Activated CD8-positive, alpha-beta memory T cell treated with anti-CD3 and anti-CD28 coated beads, Interleukin-2, amount 50 U/mL, for 1 hour (primary cell): ENCODE data around the gene UQCC3.
A peak's percentile ranks its signal among the peaks of the same experiment; 100 is the strongest.
"Not testable (repeated sequence)": the region's sequence is repeated elsewhere in the genome, so short reads cannot be mapped to it uniquely, and the experiment has no call there.

Source experiments
- DNase-seq: peaks from one replicate; pipeline ENCODE4 v3.0.0-alpha.2; 2020; ENCODE audit errors: extremely low read depth

Gene UQCC3

DNA sequence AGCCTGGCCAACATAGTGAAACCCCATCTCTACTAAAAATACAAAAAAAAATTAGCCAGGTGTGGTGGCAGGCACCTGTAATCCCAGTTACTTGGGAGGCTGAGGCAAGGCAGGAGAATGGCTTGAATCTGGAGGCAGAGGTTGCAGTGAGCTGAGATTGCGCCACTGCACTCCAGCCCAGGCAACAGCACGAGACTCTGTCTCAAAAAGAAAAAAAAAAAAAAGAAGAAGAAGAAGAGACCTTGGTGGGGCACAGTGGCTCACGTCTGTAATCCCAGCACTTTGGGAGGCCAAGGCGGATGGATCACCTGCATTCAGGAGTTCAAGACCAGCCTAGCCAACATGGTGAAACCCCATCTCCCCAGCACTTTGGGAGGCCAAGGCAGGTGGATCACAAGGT lies 32.4 kb downstream of the UQCC3 start:
- DNase-seq: not testable (repeated sequence)

DNA sequence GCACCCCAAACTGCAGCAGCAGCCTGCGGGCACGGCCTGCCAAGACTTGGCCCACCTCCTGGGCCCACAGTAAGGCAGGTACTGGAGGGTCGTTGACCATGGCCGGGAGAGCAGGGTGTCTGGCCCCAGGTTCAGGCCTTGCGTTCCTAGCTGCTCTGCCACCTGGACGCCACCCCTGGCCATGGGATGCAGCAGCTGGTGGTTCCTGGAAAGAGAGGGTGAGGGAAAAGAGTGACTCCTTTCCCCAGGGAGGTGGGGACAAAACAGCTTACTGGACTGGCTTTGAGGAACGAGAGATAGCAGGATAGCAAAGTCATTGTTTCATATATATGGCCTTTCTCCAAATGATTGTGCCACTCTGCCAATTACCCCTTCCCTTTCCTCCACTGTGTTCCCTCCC lies 33.9 kb downstream of the UQCC3 start:
- DNase-seq: no peak

DNA sequence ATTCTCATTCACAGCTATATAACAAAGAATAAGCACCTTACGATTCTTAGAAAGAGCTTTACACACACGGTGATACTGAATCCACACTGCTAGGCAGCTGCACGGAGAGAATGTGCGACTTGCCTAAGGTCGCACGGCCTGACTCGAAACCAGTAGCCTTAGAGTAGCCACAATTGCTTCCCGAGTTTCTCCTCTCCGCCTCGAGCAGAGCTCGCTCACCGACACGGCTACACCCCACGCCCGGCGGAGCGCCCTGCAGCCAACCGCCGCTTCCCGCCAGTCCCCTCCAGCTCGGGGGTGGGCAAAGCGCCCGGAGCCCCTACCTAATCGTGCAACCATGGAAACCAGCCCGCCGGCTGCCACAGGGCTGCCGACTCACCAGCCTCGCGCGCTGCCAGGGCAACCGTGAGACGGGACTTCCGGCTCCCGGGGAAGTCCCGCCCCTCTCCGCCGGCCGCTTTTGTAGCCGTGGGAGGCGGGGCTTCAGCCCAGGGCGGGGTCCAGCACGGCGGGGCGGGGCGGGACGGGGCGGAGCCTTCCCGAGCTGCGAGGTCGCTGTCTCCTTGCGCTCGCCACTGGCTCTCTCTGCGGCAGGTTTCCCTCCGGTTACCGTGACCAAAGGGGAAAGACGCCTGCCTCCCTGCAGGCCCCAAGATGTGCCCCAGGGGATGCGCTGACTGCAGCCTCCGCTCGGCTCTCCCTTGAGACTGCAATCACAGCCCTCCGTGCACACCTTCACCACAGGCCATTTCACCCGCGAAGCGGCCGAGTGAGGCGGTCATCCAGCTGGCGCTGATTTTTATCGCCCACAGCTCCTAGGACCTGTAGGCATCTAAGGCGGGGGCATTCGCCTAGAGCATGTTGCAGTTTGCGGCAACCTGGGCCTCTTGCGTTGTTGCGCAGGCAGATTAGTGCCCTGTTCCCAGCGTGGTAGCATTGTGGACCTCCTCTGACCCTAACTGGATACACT lies 34.7 kb downstream of the UQCC3 start:
- DNase-seq: peak; percentile 87

DNA sequence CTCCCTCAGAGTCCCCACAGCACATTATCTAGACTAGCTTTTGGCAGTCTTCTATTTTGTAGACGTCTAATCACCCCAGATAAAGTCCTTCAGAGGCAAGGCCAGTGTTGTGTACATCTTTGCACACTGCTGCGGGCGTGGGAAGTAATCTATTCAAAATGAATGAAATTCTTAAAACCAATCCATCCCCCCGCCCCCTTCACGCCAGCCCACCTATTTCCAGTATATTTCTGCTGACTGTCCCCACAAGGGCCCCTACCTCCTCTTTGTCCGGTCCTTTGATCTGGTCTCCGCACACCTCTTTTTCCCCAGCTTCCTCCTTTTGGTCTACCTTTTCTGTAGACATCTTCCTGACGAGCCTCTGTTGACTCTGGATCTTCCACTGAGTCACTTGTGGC lies 35.4 kb downstream of the UQCC3 start:
- DNase-seq: no peak

DNA sequence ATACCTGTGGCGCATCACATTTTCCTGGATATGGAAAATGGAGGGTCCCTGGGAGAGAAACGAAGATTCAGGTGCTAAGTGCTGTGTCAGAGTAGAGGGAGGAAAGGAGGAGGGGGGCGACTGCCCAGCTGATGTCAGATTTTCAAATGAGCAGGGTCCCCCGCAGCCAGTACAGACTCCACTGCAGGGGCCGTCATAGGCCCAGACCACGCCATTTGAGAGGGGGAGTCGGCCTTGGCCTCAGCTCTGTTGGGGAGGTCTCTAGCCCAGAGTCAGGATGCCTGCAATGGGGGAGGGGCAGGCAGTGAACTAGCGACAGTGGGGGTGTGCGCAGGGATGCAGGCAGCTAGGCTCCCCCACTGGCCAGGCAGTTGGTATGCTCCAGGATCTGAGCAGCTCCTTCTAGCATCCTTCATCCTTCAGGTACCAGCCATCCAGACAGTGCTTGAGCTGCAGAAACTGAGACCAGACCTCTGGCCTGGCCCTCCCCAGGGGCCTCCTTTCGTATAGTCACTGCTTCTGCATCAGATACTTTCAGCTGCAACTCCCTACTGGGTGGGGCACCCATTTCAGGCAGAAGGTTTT lies 35.9 kb downstream of the UQCC3 start, which contains the start of the genes BSCL2 and GNG3:
Gene BSCL2 (minus strand): TSS at position 148 of the 585 bp plus-strand sequence. CDS start 229 bp downstream, outside the sequence.
Gene GNG3 (plus strand): TSS at position 400 of the 585 bp plus-strand sequence. CDS start 620 bp downstream, outside the sequence.
- no peak for DNase-seq

DNA sequence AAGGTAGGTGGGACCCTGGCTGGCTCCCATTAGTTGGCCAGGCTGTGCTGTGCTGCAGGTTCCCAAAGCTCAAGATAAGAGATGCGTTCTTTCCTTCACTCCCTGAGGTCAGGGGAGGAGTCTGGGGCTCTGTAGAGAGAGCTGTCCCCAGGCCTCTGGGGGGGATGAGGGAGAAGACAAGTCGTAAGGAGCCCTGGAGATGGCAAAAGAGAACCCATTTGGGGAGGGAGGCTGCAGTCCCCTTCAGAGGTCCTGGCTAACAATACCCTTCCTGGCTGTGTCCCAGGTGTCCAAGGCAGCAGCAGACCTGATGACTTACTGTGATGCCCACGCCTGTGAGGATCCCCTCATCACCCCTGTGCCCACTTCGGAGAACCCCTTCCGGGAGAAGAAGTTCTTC lies 36.9 kb downstream of the UQCC3 start:
- DNase-seq: no peak

DNA sequence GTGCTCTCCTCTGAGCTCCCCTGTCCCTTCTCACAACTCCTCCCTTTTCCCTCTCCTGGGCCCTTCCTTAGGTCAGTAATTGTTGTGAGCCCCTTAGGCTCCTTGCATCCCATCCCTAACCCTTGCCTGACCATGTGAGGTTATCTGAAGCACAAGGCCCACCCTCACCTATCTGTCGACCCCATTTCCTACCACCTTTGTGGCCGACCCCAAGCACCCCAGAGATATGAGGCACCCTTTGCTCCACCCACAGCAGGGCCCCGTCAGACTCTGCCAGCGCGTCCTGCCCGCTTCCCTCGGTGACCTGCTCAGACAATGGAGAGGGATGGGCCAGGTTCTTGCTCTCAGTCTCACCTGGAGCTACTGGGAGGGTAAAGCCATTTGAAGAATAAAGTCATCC lies 37.3 kb downstream of the UQCC3 start:
- no peak for DNase-seq

DNA sequence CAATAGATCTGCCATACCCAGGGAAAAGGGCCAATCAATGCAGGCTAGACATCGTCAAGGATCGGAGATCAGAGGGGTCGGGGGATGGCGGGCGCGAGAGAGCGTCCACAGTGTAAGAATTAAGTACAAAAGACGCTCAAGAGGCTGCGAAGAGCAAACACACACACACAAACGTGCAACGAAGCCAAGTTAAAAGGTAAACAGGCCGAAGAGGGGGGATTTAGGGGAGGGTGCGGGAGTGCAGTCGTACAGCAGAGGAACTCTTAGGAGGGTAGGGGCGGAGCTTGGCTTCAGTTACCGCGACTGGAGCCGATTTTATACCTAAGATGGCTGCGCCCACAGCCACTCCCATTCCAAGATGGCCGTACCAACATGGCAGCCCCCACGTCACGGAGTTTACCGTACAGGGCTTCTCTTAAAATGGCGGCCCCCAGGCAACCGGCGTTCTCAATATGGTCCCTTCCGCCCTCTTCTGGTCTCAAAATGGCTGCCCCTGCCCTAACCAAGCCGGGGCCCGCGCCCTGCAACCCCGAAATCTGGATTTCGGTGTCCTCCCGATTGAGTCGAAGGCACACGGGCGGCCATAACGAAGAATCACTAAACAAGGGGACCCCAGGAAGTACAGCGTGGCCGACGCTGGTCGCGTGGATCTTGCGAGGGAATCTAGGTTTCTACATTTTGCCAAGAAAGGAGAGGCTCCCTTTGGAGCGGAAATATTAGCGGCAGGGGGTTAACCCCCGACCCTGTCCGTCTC lies 38.0 kb downstream of the UQCC3 start:
- DNase-seq: peak; percentile 94

DNA sequence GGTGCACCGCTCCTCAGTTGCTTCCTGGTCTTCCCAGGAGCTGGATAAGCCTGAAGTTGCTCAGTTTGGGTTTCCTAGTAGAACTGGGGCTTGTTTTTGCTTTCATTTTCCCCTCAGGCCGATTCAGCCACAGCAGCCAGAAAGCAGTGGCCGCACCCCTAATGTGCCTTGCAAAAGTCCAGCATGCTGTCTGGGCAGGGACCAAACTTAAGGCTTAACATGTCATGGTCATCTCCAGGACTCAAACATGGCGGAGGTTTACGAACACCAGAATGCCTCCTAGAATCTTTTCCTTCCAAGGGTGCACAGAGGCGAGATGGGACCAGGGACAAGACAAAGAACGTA lies 38.5 kb downstream of the UQCC3 start:
- no peak for DNase-seq

DNA sequence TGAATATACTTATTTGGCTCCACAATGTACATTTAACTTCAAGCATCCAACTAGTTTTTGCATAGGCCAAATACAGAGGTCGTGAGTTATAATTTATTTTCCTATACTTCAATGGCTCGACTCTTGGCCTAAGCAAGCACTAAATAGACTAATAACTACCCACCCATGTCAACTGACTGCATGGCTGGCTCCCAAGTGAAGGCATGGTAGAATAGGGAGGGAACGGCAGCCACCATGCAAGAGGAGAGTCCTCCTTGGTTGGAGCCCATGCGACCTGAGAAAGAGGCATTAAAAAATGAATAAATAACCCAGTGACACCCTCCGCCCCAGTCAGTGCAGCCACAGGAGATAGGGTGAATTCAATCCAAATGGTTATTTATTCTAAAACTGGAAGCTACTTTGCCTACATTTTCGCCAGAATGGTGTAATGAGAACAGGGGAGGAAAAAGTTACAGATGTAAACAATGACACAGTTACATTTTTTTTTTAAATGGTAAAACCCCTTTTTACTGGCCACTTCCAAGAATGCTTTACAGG lies 40.9 kb downstream of the UQCC3 start:
- no peak for DNase-seq

DNA sequence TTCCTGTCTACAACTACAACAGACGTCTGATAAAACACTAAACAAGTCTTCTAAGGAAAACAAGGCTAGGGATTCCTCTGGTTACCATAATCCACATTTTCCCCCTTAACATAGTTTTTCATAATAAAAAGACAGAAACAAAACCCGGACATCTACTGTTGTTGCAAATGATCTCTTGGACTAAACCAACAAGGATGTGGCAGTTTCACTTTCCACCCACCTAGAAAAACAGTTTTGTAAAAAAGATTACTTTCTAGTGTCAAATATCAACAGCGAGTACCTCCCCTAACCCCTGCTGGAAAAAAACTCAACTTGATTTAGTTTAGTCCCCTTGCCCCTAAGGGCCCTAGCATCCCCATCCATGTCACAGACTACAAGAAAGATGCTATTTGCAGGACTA lies 41.4 kb downstream of the UQCC3 start:
- DNase-seq: no peak

DNA sequence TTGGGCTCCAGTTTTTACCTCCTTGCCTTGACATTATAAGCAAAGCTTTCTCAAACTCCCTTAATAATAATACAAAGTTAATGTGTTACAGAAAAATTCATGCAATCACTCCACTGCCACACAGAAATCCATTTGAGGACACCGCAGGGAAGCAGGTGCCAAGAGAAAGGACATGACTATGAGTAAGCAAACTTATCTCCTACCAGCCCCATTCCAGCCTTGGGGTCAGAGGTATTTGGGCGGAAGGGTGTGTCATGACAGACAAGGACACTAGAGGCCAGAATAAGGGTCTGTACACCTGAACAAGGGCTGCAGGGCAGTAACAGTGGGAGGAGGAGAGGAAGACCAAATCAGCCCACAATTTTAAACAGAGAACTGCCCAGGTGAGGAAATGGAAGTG lies 41.9 kb downstream of the UQCC3 start:
- DNase-seq: no peak

DNA sequence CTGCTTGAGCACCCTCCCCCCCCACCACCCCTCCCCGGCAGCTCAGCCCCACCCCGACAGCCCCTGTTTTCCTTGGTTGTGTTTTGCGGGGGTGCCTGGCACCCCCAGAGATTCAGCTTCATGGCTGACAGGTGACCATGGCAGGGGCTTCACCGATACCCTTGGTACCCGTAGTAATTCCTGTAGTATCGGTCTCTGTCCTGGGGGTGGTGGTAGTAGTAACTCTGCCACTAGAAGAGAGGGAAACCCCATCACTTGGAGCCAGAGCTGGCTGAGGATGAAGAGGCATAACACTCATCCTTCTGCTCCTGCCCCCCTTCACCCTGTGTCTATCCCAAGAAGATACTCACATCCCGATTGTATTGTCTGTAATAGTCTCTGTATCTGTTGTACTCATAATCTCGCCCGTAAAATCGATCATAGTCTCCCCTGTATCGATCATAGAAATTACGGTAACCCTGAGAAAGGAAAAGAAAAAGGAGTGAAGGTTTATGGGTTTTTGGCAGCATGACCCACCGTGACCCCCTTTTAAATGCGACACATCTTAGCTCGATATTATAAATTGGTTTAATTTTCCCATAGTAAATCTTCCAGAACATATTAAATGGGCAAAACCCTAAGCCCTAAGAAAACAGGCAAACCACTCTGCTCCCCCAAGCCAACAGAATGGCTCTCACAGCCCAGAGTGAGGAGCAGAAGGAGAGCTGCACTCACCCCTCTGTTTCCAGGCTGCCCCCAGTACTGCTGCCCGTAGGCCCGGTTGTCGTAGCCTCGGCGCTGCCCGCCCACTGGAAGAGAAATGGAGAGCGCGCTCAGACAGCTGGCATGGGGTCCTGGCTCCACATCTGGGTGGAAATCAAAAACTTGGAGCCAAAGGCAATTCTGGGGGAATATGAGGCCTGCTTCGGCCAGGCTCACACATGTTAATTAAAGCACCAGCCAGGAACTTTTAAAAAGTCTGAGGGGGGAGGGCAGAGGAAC lies 44.0 kb downstream of the UQCC3 start:
- no peak for DNase-seq

DNA sequence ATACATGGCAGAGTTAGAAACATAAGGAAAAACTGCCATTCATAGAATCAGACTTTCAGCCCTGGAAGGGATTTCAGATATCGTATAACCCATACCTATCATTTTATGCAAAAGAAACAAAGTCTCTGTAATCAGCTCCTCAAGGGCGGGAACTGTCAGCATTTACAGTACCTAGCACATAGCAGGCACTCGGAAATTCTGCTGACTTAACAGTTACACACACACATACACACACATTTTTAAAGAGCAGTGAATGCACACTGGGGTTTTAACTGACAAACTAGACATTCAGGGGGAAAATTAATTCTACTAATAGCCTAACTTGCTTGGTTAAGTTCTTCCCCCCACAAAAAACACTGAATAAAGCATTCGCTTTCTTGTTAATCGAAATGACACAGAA lies 44.7 kb downstream of the UQCC3 start:
- DNase-seq: no peak

DNA sequence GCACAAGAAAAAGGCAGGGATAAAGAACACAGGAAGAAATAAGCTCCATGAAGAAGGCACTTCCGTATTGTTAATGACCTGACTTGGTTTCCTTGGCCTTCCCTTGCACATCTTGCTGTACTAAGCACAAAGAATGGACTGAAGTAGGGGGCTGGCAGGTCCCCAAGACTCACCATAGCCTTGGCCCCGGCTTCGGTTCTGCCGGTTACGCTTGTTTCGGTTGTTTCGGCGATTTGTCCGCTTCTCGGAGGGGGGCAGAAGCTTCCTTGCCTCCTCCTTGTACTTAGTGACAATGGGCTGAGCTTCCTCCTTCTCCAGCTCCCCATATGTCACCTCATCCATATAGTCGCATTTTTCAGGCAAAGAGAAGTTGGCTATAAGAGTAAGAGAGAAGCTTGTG lies 45.3 kb downstream of the UQCC3 start:
- DNase-seq: no peak

DNA sequence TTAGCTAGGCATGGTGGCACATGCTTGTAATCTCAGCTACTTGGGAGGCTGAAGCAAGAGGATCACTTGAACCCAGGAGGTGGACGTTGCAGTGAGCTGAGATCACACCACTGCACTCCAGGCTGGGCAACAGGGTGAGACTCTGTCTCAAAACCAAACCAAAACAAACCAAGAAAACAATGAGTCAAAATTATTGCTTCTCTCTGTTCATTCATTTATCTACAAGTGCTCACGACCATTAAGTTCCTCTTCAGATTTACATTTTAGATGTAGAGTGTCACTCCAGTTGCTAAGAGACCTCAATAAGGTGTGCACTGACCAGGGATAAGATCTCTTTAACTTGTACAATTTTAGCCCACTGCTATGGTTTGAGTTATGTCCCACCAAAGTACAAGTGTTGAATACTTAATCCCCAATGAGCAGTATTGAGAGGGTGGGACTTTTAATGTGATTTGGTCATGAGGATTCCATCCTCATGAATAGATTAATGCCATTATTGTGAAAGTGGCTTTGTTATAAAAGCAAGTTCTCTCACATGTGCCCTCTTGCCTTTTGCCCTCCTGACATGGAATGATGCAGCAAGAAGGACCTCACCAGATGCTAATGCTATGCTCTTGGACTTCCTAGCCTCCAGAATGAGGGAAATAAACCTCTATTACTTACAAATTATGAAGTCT lies 48.0 kb downstream of the UQCC3 start:
- no peak for DNase-seq

DNA sequence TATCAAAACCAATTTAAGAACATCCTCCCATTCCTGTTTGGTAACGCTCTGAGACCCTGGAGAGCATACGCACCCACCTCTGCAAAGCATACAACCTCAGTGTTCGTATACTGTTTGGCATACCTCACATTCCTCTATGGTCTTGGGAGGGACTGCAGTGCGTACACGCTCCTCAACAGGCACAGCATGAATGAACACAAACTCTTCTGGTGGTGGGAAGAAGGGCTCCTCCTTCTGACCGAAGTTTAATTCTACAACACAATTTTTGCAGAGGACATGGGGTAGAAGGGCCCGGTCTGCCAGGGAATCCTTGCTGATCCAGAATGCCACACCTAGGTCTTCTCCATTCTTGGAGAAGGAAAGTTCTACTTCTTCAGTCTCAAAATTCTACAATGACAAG lies 50.5 kb downstream of the UQCC3 start:
- no peak for DNase-seq
